CD4-positive, alpha-beta T cell treated with Interleukin-6 at 100 ng/mL for 8 hours (primary cell): ENCODE data around the gene RFC5.
"Not testable (repeated sequence)": the region's sequence is repeated elsewhere in the genome, so short reads cannot be mapped to it uniquely, and the experiment has no call there.

Experiments used
- DNase-seq: peaks from one replicate; pipeline ENCODE4 v3.0.0-alpha.2; 2020; ENCODE audit warnings: mixed read lengths, low spot score

Gene RFC5, protein sequence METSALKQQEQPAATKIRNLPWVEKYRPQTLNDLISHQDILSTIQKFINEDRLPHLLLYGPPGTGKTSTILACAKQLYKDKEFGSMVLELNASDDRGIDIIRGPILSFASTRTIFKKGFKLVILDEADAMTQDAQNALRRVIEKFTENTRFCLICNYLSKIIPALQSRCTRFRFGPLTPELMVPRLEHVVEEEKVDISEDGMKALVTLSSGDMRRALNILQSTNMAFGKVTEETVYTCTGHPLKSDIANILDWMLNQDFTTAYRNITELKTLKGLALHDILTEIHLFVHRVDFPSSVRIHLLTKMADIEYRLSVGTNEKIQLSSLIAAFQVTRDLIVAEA

GRCh38 chr12:118016424-118017264, at the start of gene RFC5:
TSS of gene RFC5 (plus strand) at chr12:118016703. CDS start at chr12:118016828, 125 bp downstream.
- peak; percentile 97 for DNase-seq

DNA sequence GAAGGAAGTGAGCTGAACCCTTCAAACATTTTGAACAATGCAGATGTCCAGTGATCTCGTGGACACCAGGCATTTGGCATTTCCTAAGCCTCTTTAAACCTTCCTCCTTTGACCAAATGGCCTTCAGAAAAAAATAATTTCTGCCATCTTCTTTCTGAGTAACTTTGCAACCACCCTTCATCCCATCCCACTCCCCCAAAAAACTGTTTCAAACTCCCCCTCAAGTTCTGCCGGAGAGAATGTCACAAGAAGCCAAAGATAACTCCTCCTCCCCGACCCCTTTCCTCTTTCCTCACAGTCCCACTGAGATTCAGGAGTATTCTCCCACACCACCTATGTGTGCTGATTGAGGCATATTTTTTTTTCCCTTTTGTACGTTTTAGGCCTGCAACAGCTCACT, 49.5 kb upstream of the RFC5 start:
- DNase-seq, result no peak

DNA sequence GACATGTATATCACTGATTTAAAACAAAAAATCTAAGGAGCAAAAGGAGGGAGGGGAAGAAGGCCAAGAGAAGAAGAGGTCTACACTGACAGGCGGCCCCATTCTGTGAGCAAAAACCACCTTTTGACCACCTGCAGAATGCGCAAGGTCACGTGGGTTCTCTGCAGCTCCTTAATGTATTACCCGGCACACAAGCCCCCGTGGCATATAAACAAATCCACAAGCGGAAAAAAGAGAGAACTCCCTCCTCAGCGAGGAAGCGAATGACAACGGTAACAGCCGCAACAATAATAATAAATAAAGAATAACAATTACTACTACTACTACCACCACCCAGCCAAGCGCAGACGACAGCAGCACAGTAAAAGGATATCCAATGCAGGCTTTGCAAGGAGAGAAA, 49.0 kb upstream of the RFC5 start:
- DNase-seq, result no peak

GRCh38 chr12:117968151-117968789, 48.2 kb upstream of the RFC5 start:
- DNase-seq, result no peak

GRCh38 chr12:117968826-117969659, 47.5 kb upstream of the RFC5 start, which contains the start of gene KSR2:
TSS of gene KSR2 (minus strand) at chr12:117968990. CDS start at chr12:117968255, 735 bp downstream.
- peak; percentile 8 for DNase-seq

DNA sequence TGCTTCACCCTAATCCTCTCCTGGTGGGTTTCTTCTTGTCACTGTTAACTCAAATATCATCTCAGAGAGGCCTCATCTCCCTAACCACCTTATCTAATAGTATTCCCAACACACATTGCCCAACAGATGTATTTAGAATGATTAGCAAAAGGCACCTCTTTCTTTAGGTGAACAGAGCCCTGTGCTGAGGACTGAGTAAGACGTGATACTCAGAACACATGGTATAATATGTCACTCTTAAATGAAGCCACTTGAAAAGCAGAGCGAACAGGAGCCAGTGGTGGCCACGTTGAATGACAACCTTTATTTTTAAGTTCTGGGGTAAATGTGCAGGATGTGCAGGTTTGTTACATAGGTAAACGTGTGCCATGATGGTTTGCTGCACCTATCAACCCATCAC, 46.2 kb upstream of the RFC5 start:
- no peak for DNase-seq

GRCh38 chr12:117972301-117972700, 44.2 kb upstream of the RFC5 start:
- DNase-seq, result no peak

GRCh38 chr12:117975006-117975405, 41.5 kb upstream of the RFC5 start:
- no peak for DNase-seq

DNA sequence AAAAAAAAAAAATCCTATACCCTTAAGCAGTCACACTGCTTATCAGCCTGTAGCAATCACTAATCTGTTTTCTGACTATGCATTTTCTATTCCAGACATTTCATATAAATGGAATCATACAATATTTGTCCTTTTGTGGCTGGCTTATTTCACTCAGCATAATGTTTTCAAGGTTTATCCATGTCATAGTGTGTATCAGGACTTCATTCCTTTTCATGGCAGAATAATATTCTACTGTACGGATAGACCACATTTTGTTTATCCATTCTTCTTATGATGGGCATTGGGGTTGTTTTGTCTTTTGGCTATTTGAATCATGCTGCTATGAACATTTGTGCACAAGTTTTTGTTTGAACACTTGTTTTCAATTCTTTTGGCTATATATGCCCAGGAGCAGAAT, 39.1 kb upstream of the RFC5 start:
- DNase-seq, result no peak

GRCh38 chr12:117980616-117981015, 35.9 kb upstream of the RFC5 start:
- DNase-seq, result no peak

GRCh38 chr12:117981267-117981666, 35.2 kb upstream of the RFC5 start:
- DNase-seq, result no peak

- no peak for DNase-seq
These were observed 31.3 kb upstream of the RFC5 start for GRCh38 chr12:117985182-117985581.

DNA sequence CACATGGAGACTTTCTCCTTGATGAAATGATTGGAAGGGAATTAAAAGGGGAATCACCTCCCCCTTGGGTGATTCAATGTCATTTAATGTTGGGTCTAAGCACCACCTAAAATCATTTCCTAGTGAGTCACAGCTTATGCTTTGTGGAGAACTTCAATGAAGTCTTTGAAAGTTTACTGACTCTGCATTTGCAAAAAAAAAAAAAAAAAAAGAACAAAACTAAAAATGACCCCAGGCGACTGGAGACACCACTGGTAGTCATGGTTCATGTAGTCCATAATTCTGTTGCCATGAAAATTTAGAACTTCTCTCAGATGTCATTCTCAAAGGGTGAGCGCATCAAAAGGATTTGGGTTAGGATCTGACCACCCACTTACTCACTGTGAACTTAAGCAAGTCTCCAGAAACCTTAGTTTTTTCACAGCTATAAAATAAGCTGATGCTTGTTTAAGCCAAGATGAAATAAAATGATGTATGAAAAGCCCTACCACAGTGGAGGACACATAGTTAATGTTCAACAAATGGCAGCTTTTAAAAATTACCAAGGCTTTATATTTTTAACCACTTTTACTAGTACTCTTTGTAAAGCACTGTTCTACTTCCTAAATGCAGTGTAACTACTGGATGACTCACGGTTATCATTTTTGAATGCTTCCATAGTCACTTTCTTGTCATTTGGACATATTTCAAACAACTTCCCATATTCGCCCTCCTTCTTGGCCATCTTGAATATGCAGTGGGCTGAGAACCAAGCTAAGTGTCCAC, 29.6 kb upstream of the RFC5 start:
- no peak for DNase-seq

DNA sequence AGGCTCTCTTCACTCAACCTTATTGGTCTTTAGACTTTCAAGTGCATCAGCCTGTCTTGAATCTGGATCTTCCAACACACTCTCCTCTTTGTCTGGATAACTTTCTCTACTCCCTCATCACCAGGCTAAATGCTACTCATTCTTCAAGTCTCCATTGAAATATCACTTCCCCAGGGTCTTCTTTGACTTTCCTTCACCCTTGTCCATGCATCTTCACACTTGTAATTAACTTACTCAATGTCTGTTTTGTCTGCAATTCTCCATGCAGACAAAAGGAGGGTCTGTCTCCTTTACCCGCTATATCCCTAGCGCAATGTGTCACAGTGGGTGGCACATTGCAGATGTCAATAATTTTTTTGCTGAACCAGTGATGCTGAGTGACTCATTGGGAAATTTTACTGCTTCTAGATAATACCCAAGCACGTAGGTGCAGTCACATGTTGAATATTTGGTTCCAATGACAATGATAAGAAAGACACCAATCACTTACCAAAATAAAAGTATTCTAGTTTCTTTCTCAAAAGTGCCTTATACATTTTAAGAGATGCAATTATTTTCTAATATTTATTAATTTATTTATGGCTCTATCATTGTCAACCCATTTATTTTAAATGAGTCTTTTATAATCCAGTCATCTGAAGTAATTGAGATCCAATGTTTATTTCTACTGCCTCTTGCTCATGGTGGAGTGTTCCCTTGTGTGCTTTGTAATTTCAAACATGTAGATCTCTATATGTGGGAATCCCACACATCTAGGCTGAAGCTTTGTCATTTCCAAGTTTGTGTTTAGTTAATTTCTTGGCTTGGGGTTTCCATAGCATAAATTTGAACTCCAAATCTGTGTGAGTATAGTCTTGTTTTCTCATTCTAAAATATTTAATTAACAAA, 21.7 kb upstream of the RFC5 start:
- DNase-seq, result no peak

DNA sequence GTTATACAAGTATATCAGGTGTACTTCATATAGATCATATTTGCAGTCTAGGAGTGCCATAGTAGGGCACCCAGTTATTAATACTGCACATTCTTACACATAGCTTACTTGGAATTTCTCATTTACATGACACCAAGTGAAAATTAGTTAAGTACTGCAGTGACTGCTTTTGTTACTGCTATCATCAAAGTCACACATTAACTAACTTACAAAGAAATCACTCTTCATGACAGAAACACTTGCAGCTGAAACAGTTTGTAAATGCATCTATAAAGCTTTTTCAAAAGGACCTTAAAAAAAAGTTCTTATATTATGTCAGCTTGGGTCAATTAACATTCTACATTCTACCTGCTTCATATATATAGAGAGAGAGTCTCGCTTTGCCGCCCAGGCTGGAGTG, 17.8 kb upstream of the RFC5 start:
- no peak for DNase-seq

DNA sequence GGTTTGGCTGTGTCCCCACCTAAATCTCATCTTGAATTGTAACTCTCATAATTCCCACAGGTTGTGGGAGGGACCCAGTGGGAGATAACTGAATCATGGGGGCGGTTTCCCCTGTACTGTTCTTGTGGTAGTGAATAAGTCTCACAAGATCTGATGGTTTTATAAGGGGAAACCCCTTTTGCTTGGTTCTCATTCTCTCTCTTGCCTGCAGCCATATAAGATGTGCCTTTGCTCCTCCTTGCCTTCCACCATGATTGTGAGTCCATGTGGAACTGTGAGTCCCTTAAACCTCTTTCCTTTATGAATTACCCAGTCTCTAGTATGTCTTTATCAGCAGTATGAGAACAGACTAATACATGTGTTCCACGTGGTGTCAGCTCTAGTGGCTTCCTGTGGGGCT, 16.7 kb upstream of the RFC5 start:
- not testable (repeated sequence) for DNase-seq

DNA sequence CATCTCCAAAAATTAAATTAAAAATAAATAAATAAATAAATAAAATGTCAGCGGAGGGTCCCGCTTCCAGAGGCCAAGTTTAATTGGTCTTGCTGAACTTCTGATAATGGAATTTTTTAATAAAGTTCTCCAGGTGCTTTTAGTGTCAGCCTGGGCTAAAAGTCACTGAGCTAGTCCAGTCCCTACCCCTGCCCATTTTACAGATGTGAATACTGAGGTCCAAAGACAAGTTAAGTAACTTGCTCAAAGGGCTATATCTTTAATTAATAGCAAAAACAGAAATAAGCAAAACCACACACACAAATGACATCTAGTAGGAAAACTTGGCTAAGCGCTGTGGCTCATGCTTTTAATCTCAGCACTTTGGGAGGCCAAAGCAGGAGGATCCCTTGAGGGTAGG, 5.6 kb upstream of the RFC5 start:
- DNase-seq, result no peak

DNA sequence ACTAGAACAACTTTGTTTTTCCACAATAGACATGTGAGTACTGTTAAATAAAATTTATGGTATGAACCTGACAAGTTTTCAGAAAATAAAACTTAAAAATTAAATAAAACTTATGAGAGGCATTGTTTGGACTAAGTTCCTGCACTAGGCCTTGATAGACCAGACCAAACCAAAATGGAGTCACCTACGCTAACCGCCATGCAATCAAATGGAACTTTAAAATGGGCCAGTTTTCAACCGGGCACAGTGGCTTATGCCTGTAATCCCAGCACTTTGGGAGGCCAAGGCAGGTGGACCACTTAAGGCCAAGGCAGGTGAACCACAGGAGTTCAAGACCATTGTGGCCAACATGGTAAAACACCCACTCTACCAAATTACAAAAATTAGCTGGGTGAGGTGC, 5.1 kb upstream of the RFC5 start:
- DNase-seq, result no peak

- DNase-seq, result no peak
These were observed 4.5 kb upstream of the RFC5 start for GRCh38 chr12:118011961-118012360.

DNA sequence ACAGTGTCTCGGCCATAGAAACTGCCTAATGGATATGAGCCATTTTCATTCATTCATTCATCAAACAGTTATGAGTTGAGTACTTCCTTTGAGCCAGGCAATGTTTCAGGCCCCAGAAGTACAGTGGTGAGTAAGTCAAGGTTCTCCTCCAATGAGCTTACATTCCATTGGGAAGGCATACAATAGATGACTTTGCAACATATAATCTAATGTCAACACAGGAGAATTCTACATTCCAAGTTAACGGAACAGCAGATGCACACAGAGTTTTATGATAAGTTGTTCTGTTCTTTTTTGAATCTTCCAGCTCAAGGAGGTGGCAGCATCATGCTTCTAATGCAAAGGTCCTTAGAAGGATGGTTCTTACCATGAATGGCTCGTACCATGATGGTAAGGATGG, 3.2 kb upstream of the RFC5 start:
- no peak for DNase-seq
